IMR-90 (cell line): ENCODE data around the gene BEST1. TPM values are rescaled to one million over a fixed set of nuclear protein-coding genes. Genes with fewer than 3 reads are reported as not detected.

Experiments used
- ATAC-seq: fragments of 200-7000 bp; cut with Tn5 transposase; 2 replicates; pipeline ENCODE4 v1.9.1; 2020; ENCODE audit warnings: low read depth, mild to moderate bottlenecking, moderate library complexity
- BruUV-seq: library from RNA; stranded (reverse); fragments of 400-500 nt; replicated peaks from 2 replicates; lab custom pipeline; 2021; lab: Mats Ljungman, UMichigan
- CTCF ChIA-PET: fragments of 300-600 bp; formaldehyde crosslinking; extraction: SDS; loops from one replicate; lab custom pipeline; 2021; ENCODE audit warnings: antibody characterized with exemption; lab: Yijun Ruan, JAX
- POLR2A ChIA-PET: fragments of 300-600 bp; sonication (Branson Sonifier 250); formaldehyde crosslinking; loops from one replicate; lab custom pipeline; 2022; ENCODE audit warnings: antibody characterized with exemption; ENCODE audit not compliant: unreplicated experiment; lab: Charles Lee
- DNase-seq: peaks from one replicate; pipeline ENCODE4 v3.0.0; 2013
- H2AFZ ChIP-seq: replicated peaks from 2 replicates; pipeline ENCODE3; 2013; ENCODE audit warnings: low read length, mild to moderate bottlenecking; ENCODE audit not compliant: poor library complexity
- H2AK5ac ChIP-seq: 2 replicates; pipeline ENCODE4 v1.6.1; 2013; ENCODE audit warnings: low read depth, low read length, inconsistent platforms
- H2AK9ac ChIP-seq: replicated peaks from 2 replicates; pipeline ENCODE3; 2013; ENCODE audit warnings: mild to moderate bottlenecking, low read depth, low read length, moderate library complexity; ENCODE audit not compliant: poor library complexity
- H2BK120ac ChIP-seq: 2 replicates; pipeline ENCODE4 v1.6.1; 2013; ENCODE audit warnings: low read depth, low read length, inconsistent platforms
- H2BK15ac ChIP-seq: 3 replicates; pipeline ENCODE4 v1.6.1; 2013; ENCODE audit warnings: low read depth, low read length, inconsistent platforms
- H2BK20ac ChIP-seq: 2 replicates; pipeline ENCODE4 v1.6.1; 2013; ENCODE audit warnings: low read depth, mild to moderate bottlenecking, inconsistent platforms, low read length, moderate library complexity
- H2BK5ac ChIP-seq: 2 replicates; pipeline ENCODE4 v1.6.1; 2013; ENCODE audit warnings: mild to moderate bottlenecking, low read depth, low read length, inconsistent platforms; ENCODE audit not compliant: poor library complexity, severe bottlenecking
- H3K14ac ChIP-seq: replicated peaks from 2 replicates; pipeline ENCODE4 v1.6.1; 2013; ENCODE audit warnings: low read depth, low read length, inconsistent platforms
- H3K18ac ChIP-seq: 2 replicates; pipeline ENCODE4 v1.6.1; 2013; ENCODE audit warnings: low read depth, low read length, control low read depth
- H3K23ac ChIP-seq: 2 replicates; pipeline ENCODE4 v1.6.1; 2013; ENCODE audit warnings: low read depth, low read length, inconsistent platforms
- H3K27ac ChIP-seq: 2 replicates; pipeline ENCODE4 v1.5.1; 2013; ENCODE audit warnings: mild to moderate bottlenecking, control low read depth, low read length; ENCODE audit not compliant: insufficient read depth
- H3K27me3 ChIP-seq: 2 replicates; pipeline ENCODE4 v1.6.1; 2013; ENCODE audit warnings: low read length; ENCODE audit not compliant: control insufficient read depth, insufficient read depth
- H3K36me3 ChIP-seq: 2 replicates; pipeline ENCODE4 v1.6.1; 2013; ENCODE audit warnings: low read length, mixed read lengths; ENCODE audit not compliant: control insufficient read depth, insufficient read depth
- H3K4ac ChIP-seq: 2 replicates; pipeline ENCODE4 v1.6.1; 2013; ENCODE audit warnings: low read depth, low read length, inconsistent platforms
- H3K4me1 ChIP-seq: 2 replicates; pipeline ENCODE4 v1.6.1; 2013; ENCODE audit warnings: low read length, mixed read lengths; ENCODE audit not compliant: control insufficient read depth, insufficient read depth
- H3K4me2 ChIP-seq: 2 replicates; pipeline ENCODE4 v1.6.1; 2013; ENCODE audit warnings: low read depth, mild to moderate bottlenecking, control low read depth, low read length, moderate library complexity
- H3K4me3 ChIP-seq: 2 replicates; pipeline ENCODE4 v1.5.1; 2013; ENCODE audit warnings: low read depth, mild to moderate bottlenecking, control low read depth, low read length, moderate library complexity; ENCODE audit not compliant: insufficient read depth
- H3K56ac ChIP-seq: 2 replicates; pipeline ENCODE4 v1.6.1; 2013; ENCODE audit warnings: low read length, inconsistent platforms; ENCODE audit not compliant: insufficient read depth; ENCODE audit errors: extremely low read depth
- H3K79me1 ChIP-seq, 2 experiments: 2 replicates each; pipeline ENCODE4 v1.6.1; 2013; ENCODE audit warnings: low read length in 2 of 2, inconsistent platforms in 1 of 2, low read depth in 1 of 2
- H3K9ac ChIP-seq: 2 replicates; pipeline ENCODE4 v1.6.1; 2013; ENCODE audit warnings: low read depth, low read length, control low read depth
- H3K9me1 ChIP-seq: 2 replicates; pipeline ENCODE4 v1.6.1; 2013; ENCODE audit warnings: low read length, inconsistent platforms; ENCODE audit not compliant: insufficient read depth
- H3K9me3 ChIP-seq: 2 replicates; pipeline ENCODE4 v1.6.1; 2013; ENCODE audit warnings: low read length; ENCODE audit not compliant: control insufficient read depth, insufficient read depth
- H4K20me1 ChIP-seq: 2 replicates; pipeline ENCODE4 v1.6.1; 2013; ENCODE audit warnings: low read length, inconsistent platforms; ENCODE audit not compliant: insufficient read depth
- H4K5ac ChIP-seq: 2 replicates; pipeline ENCODE4 v1.6.1; 2013; ENCODE audit warnings: mild to moderate bottlenecking, low read depth, low read length, control low read depth
- H4K8ac ChIP-seq, 2 experiments: 2 replicates each; pipeline ENCODE4 v1.6.1; 2013; ENCODE audit warnings: low read depth in 2 of 2, low read length in 2 of 2, control low read depth in 1 of 2, inconsistent platforms in 1 of 2
- H4K91ac ChIP-seq: 2 replicates; pipeline ENCODE4 v1.6.1; 2013; ENCODE audit warnings: low read depth, low read length, inconsistent platforms; ENCODE audit not compliant: insufficient read depth
- ELK1 ChIP-seq: fragments of 150-350 bp; IDR thresholded peaks from 2 replicates; pipeline ENCODE4 v1.6.1; 2016; ENCODE audit warnings: low read depth, mild to moderate bottlenecking, low read length, moderate library complexity, borderline replicate concordance
- MAZ ChIP-seq: IDR thresholded peaks from 2 replicates; pipeline ENCODE4 v1.6.1; 2012; ENCODE audit warnings: low read depth, mild to moderate bottlenecking, low read length, improper control_type of control experiment, moderate library complexity, borderline replicate concordance
- RCOR1 ChIP-seq: IDR thresholded peaks from 2 replicates; pipeline ENCODE4 v1.6.1; 2012; ENCODE audit warnings: mild to moderate bottlenecking, low read length, improper control_type of control experiment; ENCODE audit not compliant: insufficient replicate concordance
- WGBS, 2 experiments: methylation state at CpG; one replicate each; pipeline versions ENCODE4 v1.1.5 to v1.1.7; 2013; ENCODE audit warnings: missing lambda C conversion rate in 2 of 2; ENCODE audit not compliant: insufficient read length in 1 of 2; ENCODE audit errors: extremely low coverage in 2 of 2; 5-methylcytosine and 5-hydroxymethylcytosine counted together
- dilution Hi-C: fragments of 300-500 bp; cut with HindIII; formaldehyde crosslinking; loops from one replicate; pipeline ENCODE4 v1.14.3; 2018; ENCODE audit warnings: low sequenced_read_pairs; ENCODE audit not compliant: unreplicated experiment
- in situ Hi-C: fragments of 300-500 bp; cut with MboI; formaldehyde crosslinking; loops from 3 replicates; pipeline ENCODE4 v1.14.3; 2019; ENCODE audit warnings: low sequenced_read_pairs, inconsistent platforms, mixed read lengths
- intact Hi-C: fragments of 100-400 bp; cut with micrococcal nuclease; formaldehyde crosslinking; loops from 2 replicates; pipeline ENCODE4 v1.10.0; 2022
- polyA plus RNA-seq, 3 experiments: library from polyadenylated mRNA; depleted of rRNA; stranded (reverse); fragments of >200 nt; gene quantifications; 2 replicates each; pipeline ENCODE4 v1.2.3, GENCODE V29; 2012; ENCODE audit warnings: low replicate concordance in 1 of 3
- total RNA-seq: library from RNA; depleted of rRNA; stranded (reverse); fragments of >200 nt; gene quantifications from 2 replicates; pipeline ENCODE4 v1.2.3, GENCODE V29; 2012
- TF ChIP-seq, protein P1 (sequence below): fragments of 150-350 bp; IDR thresholded peaks from 2 replicates; pipeline ENCODE4 v1.6.1; 2017; ENCODE audit warnings: mild to moderate bottlenecking, antibody characterized with exemption, low read length, low read depth

The BEST1 gene
- total and polyA plus RNA-seq, 2 of the 4 experiments (the other 2 are of a cell fraction) = 0.90 to 1.4 TPM

DNA sequence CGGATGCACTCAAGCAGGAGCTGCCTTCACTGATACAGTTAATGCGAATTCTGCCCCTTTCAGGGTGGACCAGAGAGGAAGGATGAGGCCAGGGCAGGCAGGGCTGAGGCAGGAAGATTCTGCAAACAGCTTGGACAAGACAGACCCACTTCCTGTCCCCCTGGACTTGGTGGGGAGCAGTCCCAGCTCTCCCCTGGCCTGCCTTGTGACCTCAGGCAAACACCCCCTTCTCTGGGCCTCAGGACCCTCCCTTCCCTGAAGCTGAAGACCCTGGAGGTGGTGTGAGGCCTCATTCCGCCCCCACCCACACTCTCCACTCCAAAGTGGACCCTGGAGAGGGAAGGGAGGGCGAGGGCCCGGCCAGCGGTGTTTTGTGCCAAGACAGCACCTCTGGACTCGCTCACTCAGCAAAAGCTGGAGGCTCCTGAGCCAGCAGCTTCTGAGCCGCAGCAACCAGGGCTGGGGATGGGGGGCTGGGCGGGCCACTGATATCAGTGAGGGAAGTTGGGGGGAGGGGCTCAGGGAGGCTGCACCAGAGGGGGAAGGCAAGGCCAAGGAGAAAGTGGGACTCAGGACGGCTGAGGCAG lies 41.3 kb upstream of the BEST1 start:
- H3K27me3 ChIP-seq = no peaks in the 10 kb centered on the region
- no peak overlapping the region for H2BK5ac ChIP-seq
- no peaks in the 10 kb centered on the region for H3K9me3 ChIP-seq
- TF ChIP-seq ELK1 (no peak), MAZ (no peak), RCOR1 (no peak)
- TF ChIP-seq, protein P1, sequence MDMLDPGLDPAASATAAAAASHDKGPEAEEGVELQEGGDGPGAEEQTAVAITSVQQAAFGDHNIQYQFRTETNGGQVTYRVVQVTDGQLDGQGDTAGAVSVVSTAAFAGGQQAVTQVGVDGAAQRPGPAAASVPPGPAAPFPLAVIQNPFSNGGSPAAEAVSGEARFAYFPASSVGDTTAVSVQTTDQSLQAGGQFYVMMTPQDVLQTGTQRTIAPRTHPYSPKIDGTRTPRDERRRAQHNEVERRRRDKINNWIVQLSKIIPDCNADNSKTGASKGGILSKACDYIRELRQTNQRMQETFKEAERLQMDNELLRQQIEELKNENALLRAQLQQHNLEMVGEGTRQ = no peak
- no peak overlapping the region for H4K8ac ChIP-seq
- H2BK20ac ChIP-seq = no peak overlapping the region
- no CpG with 5 or more reads among the region's 10 CpGs for WGBS, 2 experiments
- ATAC-seq (no peak), DNase-seq (no peak)
- no peak overlapping the region for H3K27ac ChIP-seq
- H3K4ac ChIP-seq = no peak overlapping the region
- peaks cover 3% of the 10 kb centered on the region; the same call in 1 of the 2 replicates for H4K20me1 ChIP-seq
- H3K23ac ChIP-seq = no peak overlapping the region; the same call in 1 of the 2 replicates
- intact Hi-C loops (no loop called here), dilution Hi-C loops (no loop called here), in situ Hi-C loops (no loop called here)
- H3K4me1 ChIP-seq = no peaks in the 10 kb centered on the region
- BruUV-seq = no TSS peak
- H3K79me1 ChIP-seq = no peaks in the 10 kb centered on the region
- no peak overlapping the region for H3K14ac ChIP-seq
- H4K91ac ChIP-seq = no peak overlapping the region
- no peak overlapping the region for H2AK9ac ChIP-seq
- no peak overlapping the region for H2AK5ac ChIP-seq
- no peak overlapping the region for H3K56ac ChIP-seq
- H3K4me3 ChIP-seq = no peak overlapping the region
- H2BK15ac ChIP-seq = no peak overlapping the region
- no peak overlapping the region for H2BK120ac ChIP-seq
- POLR2A ChIA-PET = no interaction called here
- H4K5ac ChIP-seq = no peak overlapping the region
- CTCF ChIA-PET = interaction anchor here (0.8 to 1.4 kb wide), 2 partner anchors 112 to 174 kb away, joined by 3 to 4 read pairs; no protein-coding TSS in a partner anchor
- H3K18ac ChIP-seq = no peak overlapping the region
- no peak overlapping the region for H3K9ac ChIP-seq
- 0 out of 2 replicates have a peak, but pooled peaks cover 4% of the 10 kb centered on the region for H3K9me1 ChIP-seq
- H2AFZ ChIP-seq = peak overlapping the region; percentile 21
- H3K4me2 ChIP-seq = no peak overlapping the region
- peaks cover 1% of the 10 kb centered on the region; the same call in 1 of the 2 replicates for H3K36me3 ChIP-seq
